ENCODE data around the gene HTR1E. TPM values are rescaled to one million over a fixed set of nuclear protein-coding genes. Genes with fewer than 3 reads are reported as not detected.
"Not testable (repeated sequence)": the region's sequence is repeated elsewhere in the genome, so short reads cannot be mapped to it uniquely, and the experiment has no call there.

Gene HTR1E
- total RNA-seq, 4 donors from 2014 or later, result not detected

- Histone ChIP-seq H3K27ac (no peak overlapping the region), H3K27me3 (no peaks in the 10 kb centered on the region), H3K36me3 (no peaks in the 10 kb centered on the region), H3K4me1 (no peaks in the 10 kb centered on the region), H3K9me3 (no peaks in the 10 kb centered on the region), H3K4me3 (no peak overlapping the region)
- WGBS, 2 donors, result 80 to 91% methylated on average over 2 of the region's 2 CpGs
- intact Hi-C loops (cut with DNase I), result no loop called here
- no peak for DNase-seq
- TF ChIP-seq CTCF (IDR thresholded peaks at IDR 0.05) (no peak), POLR2A (IDR thresholded peaks at IDR 0.05) (no peak)
These were observed 40.9 kb downstream of the HTR1E start for GRCh38 chr6:86978251-86978650.

GRCh38 chr6:87001494-87001893 lies 64.2 kb downstream of the HTR1E start:
- Histone ChIP-seq H3K36me3 (no peaks in the 10 kb centered on the region), H3K27ac (no peak overlapping the region), H3K9me3 (peaks cover 0 to 4% (median 0%) of the 10 kb centered on the region in 3 donors), H3K4me1 (no peaks in the 10 kb centered on the region), H3K27me3 (no peaks in the 10 kb centered on the region), H3K4me3 (no peak overlapping the region)
- intact Hi-C loops (cut with DNase I), result no loop called here
- TF ChIP-seq CTCF (IDR thresholded peaks at IDR 0.05) (no peak), POLR2A (IDR thresholded peaks at IDR 0.05) (no peak)
- DNase-seq, result no peak

- H3K4me1 ChIP-seq; H3K36me3 ChIP-seq; H3K4me3 ChIP-seq; DNase-seq; H3K27ac ChIP-seq; H3K9me3 ChIP-seq; intact Hi-C loops (cut with DNase I); H3K27me3 ChIP-seq: not testable (repeated sequence)
- 87 to 96% methylated on average over 3 to 4 of the region's 4 CpGs for WGBS, 2 donors
These were observed 65.1 kb downstream of the HTR1E start for GRCh38 chr6:87002391-87002790.

- H3K27me3 ChIP-seq; H3K4me1 ChIP-seq; H3K36me3 ChIP-seq; H3K27ac ChIP-seq; intact Hi-C loops (cut with DNase I); H3K9me3 ChIP-seq; DNase-seq; H3K4me3 ChIP-seq: not testable (repeated sequence)
- 65 to 66% methylated on average over 2 of the region's 2 CpGs for WGBS, 2 donors
These were observed 69.2 kb downstream of the HTR1E start for GRCh38 chr6:87006541-87006940.

GRCh38 chr6:87009581-87009980 lies 72.3 kb downstream of the HTR1E start:
- H3K9me3 ChIP-seq; H3K4me3 ChIP-seq; H3K4me1 ChIP-seq; H3K27ac ChIP-seq; H3K27me3 ChIP-seq; H3K36me3 ChIP-seq; DNase-seq; intact Hi-C loops (cut with DNase I): not testable (repeated sequence)
- WGBS, 2 donors, result no CpG with 5 or more reads among the region's 34 CpGs

- 96 to 97% methylated on average over 3 of the region's 3 CpGs for WGBS, 2 donors
These were observed 74.7 kb downstream of the HTR1E start for GRCh38 chr6:87012035-87012434.

More at GRCh38 chr6:87012035-87012434, 74.7 kb downstream of the HTR1E start:
- Histone ChIP-seq H3K4me1 (no peaks in the 10 kb centered on the region), H3K27me3 (no peaks in the 10 kb centered on the region), H3K36me3 (no peaks in the 10 kb centered on the region), H3K9me3 (no peaks in the 10 kb centered on the region), H3K4me3 (no peak overlapping the region), H3K27ac (no peak overlapping the region)
- TF ChIP-seq POLR2A (IDR thresholded peaks at IDR 0.05) (no peak), CTCF (IDR thresholded peaks at IDR 0.05) (no peak)
- intact Hi-C loops (cut with DNase I), result no loop called here
- no peak for DNase-seq
